ENCODE data around the gene TMUB2. TPM values are rescaled to one million over a fixed set of nuclear protein-coding genes. Genes with fewer than 3 reads are reported as not detected.

Gene TMUB2
- 35.6 to 45.7 TPM (median 42.6 TPM) in 5 replicates for total RNA-seq (2022; extraction: Qiagen RNA extraction; ENCODE audit: low read depth)

DNA sequence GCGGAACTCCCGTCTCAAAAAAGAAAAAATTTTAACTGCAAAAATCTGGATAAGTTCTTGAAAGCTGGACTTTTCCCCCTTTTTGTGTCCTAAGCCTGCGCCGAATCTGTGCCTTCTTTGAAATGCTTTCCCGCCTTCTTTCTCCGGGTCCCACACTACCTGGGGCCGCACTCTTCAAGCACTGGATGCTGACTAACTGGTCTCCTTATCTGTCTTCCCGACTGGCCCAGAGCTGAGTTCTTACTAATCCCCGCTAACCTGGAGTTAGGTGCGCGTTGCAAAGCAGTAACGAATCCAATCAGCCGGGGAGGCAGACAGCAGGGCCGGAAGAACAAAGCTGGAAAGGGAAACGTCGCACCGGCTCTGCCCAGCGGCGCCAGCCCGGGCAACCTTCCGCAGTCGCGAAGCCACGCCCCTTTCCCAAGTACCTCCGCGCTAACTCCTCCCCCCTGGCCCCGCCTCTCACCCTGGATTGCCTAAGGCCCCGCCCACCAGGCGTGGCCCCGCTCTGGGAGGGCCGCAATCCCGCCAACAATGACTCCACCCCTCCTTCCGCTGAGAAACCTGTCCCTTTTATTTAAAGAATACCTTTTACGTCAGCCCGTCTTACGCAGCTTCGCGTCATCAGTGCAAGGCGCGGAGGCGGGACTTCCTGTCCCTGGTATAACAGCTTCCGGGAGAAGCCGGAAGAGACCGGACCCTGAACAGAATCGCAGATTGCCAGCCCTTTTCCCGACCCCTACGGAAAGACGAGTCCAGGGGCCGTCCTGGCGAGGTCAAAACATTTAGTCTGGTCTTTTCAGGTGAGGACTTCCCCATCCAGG, at the start of gene TMUB2:
TMUB2 (plus strand) TSS at position 666 of the 824 bp plus-strand sequence. CDS start 737 bp downstream, outside the sequence.

GRCh38 chr17:44170499-44171201, 16.1 kb upstream of the TMUB2 start, which contains the start of gene ASB16:
Gene ASB16, plus strand, starts transcription at chr17:44170704. Its CDS starts 86 bp downstream, at chr17:44170790.

DNA sequence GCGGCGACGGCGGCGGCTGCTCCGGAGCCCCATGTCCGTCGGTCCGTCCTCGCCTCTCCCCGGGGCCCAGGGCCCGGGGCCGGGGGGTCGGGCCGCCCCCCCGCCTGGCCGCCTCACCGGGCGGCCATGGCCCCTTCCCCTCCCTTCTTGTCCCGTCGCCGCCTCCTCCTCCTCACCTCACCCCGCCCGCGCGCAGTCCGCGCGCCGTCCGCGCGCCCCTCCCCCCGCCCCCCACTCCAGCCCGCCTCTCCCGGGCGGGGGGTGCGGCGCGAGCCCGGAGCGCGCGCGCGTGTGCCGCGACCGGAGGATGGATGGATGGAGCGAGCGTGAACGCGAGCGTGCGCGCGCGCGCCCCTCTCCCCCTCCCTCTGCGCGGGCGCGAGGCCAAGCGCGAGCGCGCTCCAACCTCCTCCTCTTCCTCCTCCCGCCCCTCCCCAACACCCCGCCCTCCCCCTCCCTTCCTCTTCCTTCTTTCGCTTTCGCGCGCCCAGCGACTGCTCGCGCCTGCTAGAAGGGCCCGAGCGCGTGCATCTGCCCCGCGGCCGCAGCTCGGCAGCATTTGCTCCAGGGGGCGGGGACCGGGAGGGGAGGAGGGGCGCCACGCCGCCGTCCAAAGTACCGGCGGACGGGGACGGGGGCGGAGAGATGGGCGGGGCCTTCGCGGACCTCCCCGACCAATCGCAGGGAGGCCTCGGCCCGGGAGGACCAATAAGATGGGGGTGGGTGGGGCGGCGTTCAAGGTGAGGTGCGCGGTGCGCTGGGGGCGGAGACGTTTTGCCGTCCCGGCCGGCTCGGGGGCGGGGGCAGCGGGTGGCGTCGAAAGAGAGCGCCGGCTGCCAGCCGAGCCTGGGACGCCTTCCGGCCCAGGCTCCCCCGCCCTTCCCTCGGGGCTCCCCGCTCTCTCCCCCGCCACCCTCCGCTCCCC, 13.0 kb downstream of the TMUB2 start, which contains the start of gene ATXN7L3:
ATXN7L3 (minus strand) TSS at position 332 of the 925 bp plus-strand sequence. CDS start 1,814 bp downstream, outside the sequence.

GRCh38 chr17:44219616-44220212, 32.9 kb downstream of the TMUB2 start, which contains the start of gene UBTF:
Gene UBTF, minus strand, starts transcription at chr17:44219675. Its CDS starts 1,446 bp downstream, at chr17:44218229.

Other genes starting within 250 kb of the TMUB2 start
- not detected in 5 replicates for gene PPY, start 244.5 kb upstream of the TMUB2 start, total RNA-seq (2022; extraction: Qiagen RNA extraction; ENCODE audit: low read depth)
- not detected in 5 replicates for gene PYY, start 233.0 kb upstream of the TMUB2 start, total RNA-seq (2022; extraction: Qiagen RNA extraction; ENCODE audit: low read depth)
- 0.69 to 1.5 TPM (median 1.2 TPM) in 5 replicates for gene NAGS, start 182.3 kb upstream of the TMUB2 start, total RNA-seq (2022; extraction: Qiagen RNA extraction; ENCODE audit: low read depth)
- gene TMEM101, start 172.0 kb upstream of the TMUB2 start, total RNA-seq (2022; extraction: Qiagen RNA extraction; ENCODE audit: low read depth) = 26.3 to 30.5 TPM (median 28.1 TPM) in 5 replicates
- 48.4 to 53.4 TPM (median 53.0 TPM) in 5 replicates for gene LSM12, start 120.3 kb upstream of the TMUB2 start, total RNA-seq (2022; extraction: Qiagen RNA extraction; ENCODE audit: low read depth)
- gene G6PC3, start 116.2 kb upstream of the TMUB2 start, total RNA-seq (2022; extraction: Qiagen RNA extraction; ENCODE audit: low read depth) = 125 to 170 TPM (median 161 TPM) in 5 replicates
- gene HDAC5, start 63.3 kb upstream of the TMUB2 start, total RNA-seq (2022; extraction: Qiagen RNA extraction; ENCODE audit: low read depth) = 12.6 to 14.9 TPM (median 14.3 TPM) in 5 replicates
- gene HROB, start 45.0 kb upstream of the TMUB2 start, total RNA-seq (2022; extraction: Qiagen RNA extraction; ENCODE audit: low read depth) = 6.7 to 9.6 TPM (median 9.0 TPM) in 5 replicates
- 0.12 TPM in 1 of 5 replicates, not detected in the others for gene ASB16, start 16.3 kb upstream of the TMUB2 start, total RNA-seq (2022; extraction: Qiagen RNA extraction; ENCODE audit: low read depth)
- gene ATXN7L3, start 12.9 kb downstream of the TMUB2 start, total RNA-seq (2022; extraction: Qiagen RNA extraction; ENCODE audit: low read depth) = 55.0 to 70.4 TPM (median 67.8 TPM) in 5 replicates
- 83.2 to 90.7 TPM (median 87.2 TPM) in 5 replicates for gene UBTF, start 32.7 kb downstream of the TMUB2 start, total RNA-seq (2022; extraction: Qiagen RNA extraction; ENCODE audit: low read depth)
- gene SLC4A1, start 81.2 kb downstream of the TMUB2 start, total RNA-seq (2022; extraction: Qiagen RNA extraction; ENCODE audit: low read depth) = 0.03 TPM in 1 of 5 replicates, not detected in the others
- gene RUNDC3A, start 121.6 kb downstream of the TMUB2 start, total RNA-seq (2022; extraction: Qiagen RNA extraction; ENCODE audit: low read depth) = 0.39 to 1.3 TPM (median 0.80 TPM) in 5 replicates
- 146 to 196 TPM (median 193 TPM) in 5 replicates for gene SLC25A39, start 137.9 kb downstream of the TMUB2 start, total RNA-seq (2022; extraction: Qiagen RNA extraction; ENCODE audit: low read depth)
- 210 to 235 TPM (median 227 TPM) in 5 replicates for gene GRN, start 158.3 kb downstream of the TMUB2 start, total RNA-seq (2022; extraction: Qiagen RNA extraction; ENCODE audit: low read depth)
- gene FAM171A2, start 176.9 kb downstream of the TMUB2 start, total RNA-seq (2022; extraction: Qiagen RNA extraction; ENCODE audit: low read depth) = 2.6 to 4.2 TPM (median 3.5 TPM) in 5 replicates
- gene ITGA2B, start 202.7 kb downstream of the TMUB2 start, total RNA-seq (2022; extraction: Qiagen RNA extraction; ENCODE audit: low read depth) = 1.2 to 1.8 TPM (median 1.5 TPM) in 5 replicates